Activated CD8-positive, alpha-beta memory T cell treated with anti-CD3 and anti-CD28 coated beads for 36 hours (primary cell): Measurements from ENCODE around the gene AKAP8. TPM values are rescaled to one million over a fixed set of nuclear protein-coding genes. Genes with fewer than 3 reads are reported as not detected.
"Not testable (repeated sequence)": the region's sequence is repeated elsewhere in the genome, so short reads cannot be mapped to it uniquely, and the experiment has no call there.

Experiments
- CTCF ChIA-PET: fragments of 350-600 bp; sonication (Branson Sonifier 250); formaldehyde crosslinking; loops from one replicate; lab custom pipeline; 2021; ENCODE audit warnings: antibody characterized with exemption; lab: Charles Lee
- POLR2A ChIA-PET: fragments of 350-600 bp; sonication (Branson Sonifier 250); formaldehyde crosslinking; loops from one replicate; lab custom pipeline; 2021; ENCODE audit warnings: antibody characterized with exemption; lab: Charles Lee
- total RNA-seq, 2 experiments: library from RNA; stranded (reverse); gene quantifications; one replicate each; pipeline ENCODE4 v1.2.3, GENCODE V29; 2021

AKAP8 gene
- total RNA-seq, 2 experiments from 2014 or later, result 48.4 to 51.7 TPM

DNA sequence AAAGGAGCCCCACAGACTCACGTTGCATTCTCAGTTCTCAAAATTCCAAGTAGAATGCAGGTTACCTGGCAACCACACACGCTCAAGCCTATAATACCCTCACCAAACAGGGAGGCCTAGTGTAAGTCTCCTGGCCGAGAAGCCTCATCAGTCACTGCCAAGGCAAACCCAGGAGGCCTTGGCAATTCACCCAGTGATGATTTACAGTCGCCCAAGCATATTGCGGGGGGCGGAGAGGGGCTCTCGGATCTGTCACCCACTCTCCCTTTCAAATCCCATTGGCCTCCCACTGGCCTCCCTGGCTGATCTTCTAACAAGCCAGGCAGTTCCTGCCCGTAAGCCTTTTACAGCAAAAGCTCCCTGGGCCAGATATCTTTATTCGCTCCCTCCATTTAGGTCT lies 38.1 kb upstream of the AKAP8 start:
- ChIA-PET CTCF (interaction anchor here (0.6 to 7.9 kb wide), 4 partner anchors 15 to 1350 kb away, joined by 6 to 78 read pairs (median 20); no protein-coding TSS in a partner anchor), POLR2A (interaction anchor here (0.6 kb wide), 1 partner anchor 807 kb away, joined by 4 read pairs; no protein-coding TSS in a partner anchor)

DNA sequence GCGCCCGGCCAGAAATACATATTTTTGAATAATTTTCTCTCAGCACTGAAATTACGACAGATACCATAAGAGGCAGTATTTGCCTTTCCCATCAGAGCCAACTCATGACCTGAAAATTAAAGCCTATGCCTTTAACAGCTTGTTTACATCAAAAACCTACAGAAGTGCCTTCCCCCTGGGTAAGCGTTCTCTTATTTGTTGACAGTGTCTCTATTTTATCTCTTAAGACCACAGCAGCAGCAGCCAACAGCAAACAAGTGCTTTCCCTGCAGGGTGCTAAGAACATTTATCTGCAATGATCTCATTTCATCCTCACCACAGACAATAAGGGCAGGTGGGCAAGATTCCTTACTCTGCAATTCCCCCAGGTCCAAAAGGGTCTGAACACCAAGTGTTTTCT lies 33.2 kb upstream of the AKAP8 start:
- POLR2A ChIA-PET, result no interaction called here
- CTCF ChIA-PET, result no interaction called here

DNA sequence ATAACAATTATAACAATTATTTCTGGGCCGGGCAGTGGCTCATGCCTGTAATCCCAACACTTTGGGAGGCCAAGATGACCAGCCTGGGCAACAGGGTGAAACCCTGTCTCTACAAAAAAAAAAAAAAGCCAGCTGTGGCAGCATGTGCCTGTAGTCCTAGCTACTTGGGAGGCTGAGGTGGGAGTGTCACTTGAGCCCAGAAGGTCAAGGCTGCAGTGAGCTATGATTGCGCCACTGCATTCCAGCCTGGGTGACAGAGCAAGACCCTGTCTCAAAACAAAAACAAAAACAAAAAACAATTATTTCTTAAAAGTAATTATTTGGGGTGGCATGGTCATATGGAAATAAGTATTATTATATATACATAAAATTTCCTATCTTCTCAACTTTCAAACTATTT lies 31.8 kb upstream of the AKAP8 start:
- ChIA-PET POLR2A (interaction anchor here (0.7 kb wide), 1 partner anchor 143 kb away, joined by 6 read pairs; no protein-coding TSS in a partner anchor), CTCF (interaction anchor here (0.7 kb wide), 1 partner anchor 144 kb away, joined by 3 read pairs; no protein-coding TSS in a partner anchor)

DNA sequence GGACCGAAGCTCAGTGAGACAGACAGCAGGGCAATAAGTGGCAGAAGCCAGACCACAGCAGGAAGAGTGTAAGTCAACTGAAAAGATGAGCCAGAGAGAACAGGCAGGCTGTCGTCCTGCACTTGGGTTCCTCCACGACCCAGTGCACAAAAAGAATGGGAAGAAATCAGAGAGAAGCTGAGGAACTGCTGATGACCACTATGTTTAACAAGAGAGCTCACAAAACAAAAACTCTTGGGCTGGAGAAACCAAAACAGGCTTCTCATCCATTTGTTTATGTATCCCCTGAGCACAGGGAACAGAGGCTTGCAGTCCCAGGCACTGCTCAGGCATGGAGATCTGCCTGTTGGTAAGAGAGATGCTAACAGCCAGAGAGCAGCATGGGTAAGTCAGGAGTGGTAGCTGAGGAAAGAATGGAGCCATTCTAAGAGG lies 25.2 kb upstream of the AKAP8 start:
- ChIA-PET CTCF (interaction anchor here (0.5 kb wide), 1 partner anchor 129 kb away, joined by 3 read pairs; no protein-coding TSS in a partner anchor), POLR2A (no interaction called here)

DNA sequence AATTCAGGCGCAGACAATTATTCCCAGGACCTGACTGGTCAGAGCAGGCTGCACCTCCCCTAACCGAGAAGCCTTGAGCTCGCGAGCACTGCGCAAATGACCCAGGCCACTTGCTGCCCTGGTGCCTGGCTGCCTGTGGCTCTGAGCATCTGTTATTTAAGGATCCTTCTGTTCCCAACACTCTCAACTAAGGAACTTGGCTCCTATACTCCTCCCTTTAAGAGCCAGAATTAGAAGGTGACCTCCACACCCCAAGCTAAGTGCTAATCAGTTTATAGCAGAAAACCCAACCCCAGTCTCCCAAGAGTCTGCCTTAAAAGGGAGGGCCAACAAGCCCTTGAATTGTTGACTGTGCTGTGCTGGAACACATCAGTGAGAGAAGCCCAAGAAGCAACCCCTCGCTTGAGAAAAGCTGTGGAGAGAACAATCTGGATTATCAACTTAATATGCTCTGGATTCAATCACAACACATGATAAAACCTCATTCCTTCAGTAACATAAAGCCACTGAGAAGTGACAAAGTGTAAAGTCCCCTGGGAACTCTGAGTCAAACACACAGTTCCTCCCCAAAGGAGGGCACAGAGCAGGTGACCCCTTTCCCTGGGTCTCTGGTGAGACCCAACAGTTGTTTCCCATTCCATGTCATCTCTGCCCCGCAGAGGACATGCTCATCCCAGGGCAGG lies 24.7 kb upstream of the AKAP8 start:
- CTCF ChIA-PET, result interaction anchor here (0.5 kb wide), 1 partner anchor 129 kb away, joined by 3 read pairs; no protein-coding TSS in a partner anchor
- POLR2A ChIA-PET, result no interaction called here

DNA sequence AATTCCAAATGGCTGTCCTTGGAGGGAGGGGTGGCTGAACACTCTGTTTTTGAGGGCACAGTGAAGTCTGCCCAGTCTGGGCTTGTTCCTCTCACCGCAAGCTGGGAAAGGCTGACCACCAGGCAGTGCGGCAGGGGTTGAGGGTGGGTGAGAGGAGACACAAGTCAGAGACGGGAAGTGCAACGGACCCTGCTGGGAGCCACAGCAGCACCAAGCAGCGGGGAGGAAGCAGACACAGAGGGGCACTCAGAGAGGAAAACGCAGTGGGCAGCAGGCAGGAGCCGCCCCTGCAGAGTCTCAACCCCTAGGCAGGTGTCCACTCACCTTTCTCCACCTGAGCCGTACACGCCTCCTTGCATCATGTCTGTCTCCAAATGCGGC lies 23.6 kb upstream of the AKAP8 start:
- CTCF ChIA-PET, result no interaction called here
- POLR2A ChIA-PET, result no interaction called here

DNA sequence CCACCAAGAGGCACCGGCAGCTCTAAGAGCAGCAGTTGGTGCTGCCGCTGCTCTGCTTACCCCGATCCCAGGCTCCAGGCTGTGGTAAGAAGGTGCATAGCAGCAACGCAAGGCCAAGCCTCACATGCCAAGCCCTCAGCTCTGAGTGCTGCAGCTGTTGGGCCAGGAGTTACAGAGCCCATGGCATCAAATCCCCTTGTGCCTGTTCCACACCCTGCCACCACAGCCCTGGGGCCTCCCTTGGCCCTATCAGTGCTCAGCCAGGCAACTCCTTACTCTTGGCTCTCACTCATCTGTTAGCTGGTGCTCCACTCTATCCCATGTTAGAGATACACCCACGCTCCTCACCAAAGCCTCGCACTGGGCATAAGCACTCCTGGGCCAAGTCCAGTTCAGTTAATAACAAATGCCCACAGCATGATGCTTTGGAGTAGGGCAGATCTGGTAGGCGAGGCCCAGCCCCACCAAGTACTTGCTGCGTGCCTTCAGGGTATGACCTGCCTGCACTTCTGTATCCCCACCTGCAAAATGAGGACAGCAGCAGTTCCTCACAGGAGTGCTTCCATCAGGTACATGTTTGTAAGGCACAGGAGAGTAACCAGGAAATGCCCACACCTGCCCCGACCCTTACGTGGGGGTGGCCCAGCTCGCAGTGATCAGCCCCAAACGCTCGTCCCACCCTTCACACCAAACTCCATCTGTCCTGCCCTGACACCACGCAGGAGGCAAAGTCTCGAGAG lies 23.0 kb upstream of the AKAP8 start:
- ChIA-PET POLR2A (no interaction called here), CTCF (no interaction called here)

DNA sequence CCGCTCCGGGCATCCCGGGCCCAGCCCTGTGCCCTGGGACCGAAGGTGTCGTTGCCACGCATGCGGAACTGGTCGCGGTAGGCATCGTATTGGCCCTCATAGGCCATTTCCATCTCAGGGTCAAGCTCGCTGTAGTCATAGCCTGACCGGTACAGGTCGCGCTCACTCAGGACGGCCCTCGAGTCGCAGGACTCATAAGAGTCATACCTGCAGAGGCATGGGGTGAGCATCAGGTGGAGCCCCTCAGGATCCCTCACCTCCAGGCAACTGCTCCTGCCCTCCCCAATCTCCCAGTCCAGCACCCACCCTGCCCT lies 21.8 kb upstream of the AKAP8 start:
- POLR2A ChIA-PET, result no interaction called here
- CTCF ChIA-PET, result no interaction called here

DNA sequence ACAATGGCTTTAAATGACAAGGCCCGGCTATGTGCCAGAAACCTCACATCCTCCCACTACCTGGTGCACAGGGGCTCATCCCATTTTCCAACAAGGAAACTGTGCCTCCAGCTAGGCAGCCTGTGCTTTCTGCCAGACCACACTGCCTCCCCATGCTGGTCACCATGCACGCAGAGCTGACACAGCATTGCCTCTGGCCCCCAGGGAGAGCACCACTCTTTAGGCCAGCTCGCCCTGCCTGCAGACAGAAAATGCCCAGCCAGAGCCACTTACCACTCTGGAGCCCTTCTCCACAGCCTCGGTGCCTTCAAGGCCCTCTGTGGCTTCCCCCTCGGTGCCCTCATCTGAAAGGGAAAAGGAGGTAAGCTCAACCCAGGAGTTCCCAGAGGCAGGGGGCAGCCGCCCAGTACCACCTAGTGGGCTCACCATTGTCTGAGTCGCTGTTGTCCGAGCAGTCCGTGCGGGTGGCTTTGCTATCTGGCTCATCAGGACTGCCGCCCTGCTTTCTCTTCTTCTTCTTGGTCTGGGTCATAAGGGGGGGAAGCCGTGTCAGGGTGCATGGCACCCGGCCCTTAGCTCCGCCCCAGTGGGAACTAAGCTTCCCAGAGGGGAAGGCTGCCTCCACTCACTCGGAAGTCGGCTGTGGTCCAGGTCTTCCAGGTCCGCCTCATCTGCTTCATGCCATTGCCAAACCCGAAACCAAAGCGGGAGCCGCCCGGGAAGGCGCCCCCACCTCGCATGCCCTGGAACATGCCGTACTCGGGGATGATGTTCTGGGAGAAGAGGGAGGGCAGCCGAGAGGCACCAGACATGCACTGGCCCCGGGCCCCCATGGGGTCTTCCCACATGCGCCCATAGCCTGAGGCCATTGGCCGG lies 21.2 kb upstream of the AKAP8 start:
- CTCF ChIA-PET, result no interaction called here

DNA sequence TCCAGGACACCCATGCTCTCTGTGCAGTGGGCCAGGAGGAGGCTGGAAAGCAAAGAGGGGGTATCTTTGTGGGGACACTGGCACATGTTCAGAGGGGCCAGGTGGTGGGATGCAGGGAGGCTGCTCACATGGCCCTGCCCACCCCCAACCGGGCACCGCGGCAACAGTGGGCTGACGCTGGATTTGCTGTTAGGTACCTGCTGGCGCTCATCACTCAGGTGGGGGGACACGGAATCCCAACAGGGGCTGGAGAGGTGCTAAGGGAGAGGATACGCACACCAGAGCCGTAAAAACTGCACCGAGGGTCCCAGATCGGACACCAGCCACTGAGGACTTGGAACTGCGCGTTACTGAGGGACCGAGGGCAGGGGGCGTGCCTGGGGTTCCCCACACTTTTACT lies 20.0 kb upstream of the AKAP8 start:
- ChIA-PET POLR2A (no interaction called here), CTCF (interaction anchor here (0.5 kb wide), 1 partner anchor 68 kb away, joined by 3 read pairs; no protein-coding TSS in a partner anchor)

More for the DNA sequence above, 21.2 kb upstream of the AKAP8 start:
- POLR2A ChIA-PET, result no interaction called here

DNA sequence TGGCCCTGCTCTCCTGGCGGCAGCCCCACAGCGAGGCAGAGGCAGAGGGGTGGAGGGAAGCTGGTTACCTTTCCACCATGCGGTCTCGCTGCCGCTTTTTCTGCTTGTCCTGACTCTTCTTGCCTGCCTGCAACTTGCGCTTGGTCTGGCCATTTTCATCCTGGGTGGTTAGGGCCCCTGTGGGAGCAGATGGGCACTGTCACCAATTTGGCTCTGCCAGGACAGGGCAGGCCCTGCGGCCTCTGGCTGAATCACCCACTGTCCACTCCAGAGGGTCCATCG lies 19.6 kb upstream of the AKAP8 start:
- ChIA-PET POLR2A (no interaction called here), CTCF (interaction anchor here (0.5 kb wide), 1 partner anchor 69 kb away, joined by 3 read pairs; no protein-coding TSS in a partner anchor)

DNA sequence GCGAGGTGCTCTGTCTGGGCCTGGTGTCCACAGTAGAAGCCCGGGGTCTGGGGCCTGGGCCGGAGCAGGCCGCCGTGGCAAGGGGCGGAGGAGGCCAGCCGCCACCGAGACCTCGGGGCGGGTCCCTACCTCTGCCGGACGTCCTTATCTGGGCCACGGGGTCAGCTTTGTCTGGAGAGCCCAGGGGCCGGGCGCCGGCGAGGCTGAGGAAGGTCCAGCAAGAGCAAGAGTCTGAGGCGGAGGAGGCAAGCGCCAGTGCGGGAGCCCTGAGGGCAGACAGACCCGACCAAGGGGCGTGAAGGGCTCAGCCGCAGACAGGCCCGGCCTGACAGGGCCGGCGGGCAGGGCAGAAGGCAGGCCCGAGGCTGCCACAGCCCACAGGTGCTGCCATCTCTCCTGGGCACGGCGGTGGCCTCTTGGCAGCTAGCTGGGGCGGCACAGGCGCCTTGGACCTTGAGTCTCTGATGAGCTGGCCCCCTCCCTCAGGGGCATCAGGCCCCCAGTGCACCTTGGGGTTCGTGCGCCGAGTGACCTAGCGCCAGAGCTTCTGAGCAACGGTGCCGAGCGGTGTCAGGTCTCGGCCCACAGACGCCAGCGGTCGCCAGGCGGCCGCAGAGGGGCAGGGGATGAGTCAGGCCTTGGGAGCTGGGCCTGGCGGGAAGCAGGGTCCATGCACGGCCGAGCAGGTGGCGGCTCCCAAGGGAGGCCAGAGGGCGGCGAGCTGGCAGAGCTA lies 19.1 kb upstream of the AKAP8 start:
- ChIA-PET POLR2A (no interaction called here), CTCF (interaction anchor here (0.6 kb wide), 1 partner anchor 156 kb away, joined by 3 read pairs; no protein-coding TSS in a partner anchor)

DNA sequence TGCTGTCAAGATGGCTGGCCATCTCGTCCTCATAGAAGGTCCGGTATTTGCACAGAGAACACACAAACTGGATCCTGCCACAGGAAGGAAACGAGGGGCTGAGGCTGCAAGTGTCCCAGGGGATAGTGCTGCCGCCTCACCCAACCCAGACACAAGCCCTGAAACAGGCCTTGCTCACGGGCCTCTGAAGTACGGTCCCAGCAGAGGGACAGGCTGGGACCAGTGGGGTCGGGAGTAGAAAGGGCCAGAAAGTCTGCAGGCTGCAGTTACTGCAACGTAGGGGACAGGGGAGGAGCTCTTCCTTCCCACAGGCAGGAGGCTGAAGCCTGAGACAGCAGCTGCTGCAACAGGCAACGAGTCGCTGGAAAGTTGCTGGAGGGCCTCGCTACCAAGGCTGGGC lies 18.2 kb upstream of the AKAP8 start:
- CTCF ChIA-PET, result interaction anchor here (0.6 kb wide), 1 partner anchor 157 kb away, joined by 3 read pairs; no protein-coding TSS in a partner anchor
- POLR2A ChIA-PET, result no interaction called here

DNA sequence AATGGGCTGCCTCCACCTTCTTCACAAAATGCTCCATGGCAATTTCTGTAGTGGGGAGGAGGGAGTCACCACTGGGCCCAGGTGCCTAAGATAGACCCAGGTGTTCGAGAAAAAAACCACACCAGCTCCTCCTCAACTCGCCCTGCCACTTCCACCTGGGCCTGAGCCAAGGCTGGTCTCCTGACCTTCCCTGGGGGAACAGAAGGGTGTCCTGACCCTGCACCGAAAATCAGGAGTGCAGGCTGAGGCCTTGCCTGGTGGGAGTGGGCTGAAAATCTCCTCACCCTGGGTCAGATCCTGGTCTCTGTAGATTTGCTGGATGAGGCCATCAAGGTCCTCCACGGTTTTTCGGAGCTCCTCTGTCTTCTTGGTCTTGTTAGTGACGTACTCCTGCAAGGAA lies 17.6 kb upstream of the AKAP8 start:
- POLR2A ChIA-PET, result no interaction called here
- CTCF ChIA-PET, result no interaction called here

DNA sequence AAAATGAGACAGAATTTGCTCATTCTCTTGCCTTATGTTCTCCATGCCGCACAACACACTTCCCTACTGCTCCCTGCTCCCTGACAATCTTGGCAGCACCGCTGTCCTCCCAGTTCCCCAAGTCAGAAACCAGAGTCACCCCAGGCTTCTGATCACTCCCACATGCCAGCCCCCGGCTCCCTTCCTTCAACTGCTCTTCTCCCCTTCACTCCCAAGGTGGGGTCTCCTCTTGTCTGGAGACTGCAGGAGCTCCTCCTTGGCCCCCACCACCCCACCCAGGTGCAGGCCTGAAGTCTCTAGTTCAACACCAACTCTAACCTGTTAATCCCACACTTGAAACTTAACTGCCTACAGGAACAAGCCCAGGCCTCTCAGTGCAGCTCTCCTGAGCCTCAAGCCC lies 16.8 kb upstream of the AKAP8 start:
- POLR2A ChIA-PET, result interaction anchor here (0.9 kb wide), 1 partner anchor 16 kb away, joined by 5 read pairs; no protein-coding TSS in a partner anchor
- CTCF ChIA-PET, result no interaction called here

DNA sequence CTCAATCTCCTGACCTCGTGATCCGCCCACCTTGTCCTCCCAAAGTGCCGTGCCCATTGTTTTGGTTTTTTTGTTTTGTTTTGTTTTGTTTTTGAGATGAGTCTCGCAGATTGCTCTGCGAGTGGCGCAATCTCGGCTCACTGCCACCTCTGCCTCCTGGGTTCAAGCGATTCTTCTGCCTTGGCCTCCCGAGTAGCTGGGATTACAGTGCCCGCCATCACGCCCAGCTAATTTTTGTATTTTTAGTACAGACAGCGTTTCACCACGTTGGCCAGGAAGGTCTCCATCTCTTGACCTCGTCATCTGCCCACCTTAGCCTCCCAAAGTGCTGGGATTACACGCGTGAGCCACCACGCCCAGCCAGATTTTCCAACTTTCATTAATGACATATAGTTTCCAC lies 15.7 kb upstream of the AKAP8 start:
- POLR2A ChIA-PET, CTCF ChIA-PET: not testable (repeated sequence)

DNA sequence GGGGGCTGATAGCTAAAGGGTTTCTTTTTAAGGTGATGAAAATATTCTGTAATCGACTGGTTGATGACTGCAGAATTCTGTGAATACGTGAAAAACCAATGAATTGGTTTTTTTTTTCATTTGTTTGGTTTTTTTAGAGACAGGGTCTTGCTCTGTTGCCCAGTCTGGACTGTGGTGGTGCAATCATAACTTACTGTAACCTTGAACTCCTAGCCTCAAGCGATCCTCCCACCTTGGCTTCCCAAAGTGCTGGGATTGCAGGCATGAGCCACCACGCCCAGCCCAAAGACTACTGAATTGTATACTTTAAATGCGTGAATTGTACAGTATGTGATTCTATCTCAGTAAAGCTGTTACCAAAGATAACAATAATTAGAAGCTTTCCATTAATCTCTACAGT lies 14.8 kb upstream of the AKAP8 start:
- CTCF ChIA-PET, result interaction anchor here (0.6 kb wide), 1 partner anchor 584 kb away, joined by 5 read pairs; no protein-coding TSS in a partner anchor
- POLR2A ChIA-PET, result no interaction called here

DNA sequence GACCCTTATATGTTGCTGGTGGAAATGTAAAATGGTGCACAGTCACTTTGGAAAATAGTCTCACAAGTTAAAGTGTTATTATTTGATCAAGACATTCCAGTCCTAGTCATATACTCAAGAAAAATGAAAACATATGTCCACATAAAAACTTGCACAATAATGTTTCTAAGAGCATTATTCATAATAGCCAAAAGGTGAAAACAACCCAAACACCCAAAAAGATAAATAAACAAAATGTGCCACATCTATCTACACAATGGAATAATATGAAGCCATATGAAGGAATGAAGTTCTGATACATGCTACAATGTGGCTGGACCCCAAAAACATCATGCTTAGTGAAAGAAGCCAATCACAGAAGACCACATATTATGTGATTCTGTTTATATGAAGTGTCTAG lies 14.4 kb upstream of the AKAP8 start:
- ChIA-PET POLR2A (no interaction called here), CTCF (interaction anchor here (0.7 to 0.8 kb wide), 3 partner anchors 9 to 162 kb away, joined by 3 to 4 read pairs (median 4); no protein-coding TSS in a partner anchor)

DNA sequence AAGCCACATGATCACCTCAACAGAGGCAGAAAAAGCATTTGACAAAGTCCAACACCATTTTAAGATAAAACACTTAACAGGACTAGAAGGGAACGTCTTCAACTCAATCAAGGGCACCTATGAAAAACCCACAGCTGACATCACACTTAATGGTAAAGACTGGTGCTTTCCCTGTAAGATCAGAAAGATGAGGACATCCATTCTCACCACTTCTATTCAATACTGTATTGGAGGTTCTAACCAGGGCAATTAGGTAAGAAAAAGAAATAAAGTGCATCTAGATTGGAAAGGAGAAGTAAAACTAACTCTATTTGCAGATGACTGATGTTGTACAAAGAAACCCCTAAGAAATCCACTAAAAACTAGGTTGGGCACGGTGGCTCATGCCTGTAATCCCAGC lies 11.2 kb upstream of the AKAP8 start:
- ChIA-PET CTCF (interaction anchor here (0.6 kb wide), 1 partner anchor 245 kb away, joined by 3 read pairs; no protein-coding TSS in a partner anchor), POLR2A (no interaction called here)
